HepG2 (cell line): ENCODE data around the gene UBB. TPM values are rescaled to one million over a fixed set of nuclear protein-coding genes. Genes with fewer than 3 reads are reported as not detected.

Source experiments
- FOXP4 ChIP-seq: sonication (generic); formaldehyde crosslinking; IDR thresholded peaks from 2 replicates; pipeline ENCODE4 v1.4.0; 2020; ENCODE audit warnings: missing genetic modification reagents
- GMEB1 ChIP-seq: sonication (generic); formaldehyde crosslinking; IDR thresholded peaks from 2 replicates; pipeline ENCODE4 v1.5.1; 2020; ENCODE audit warnings: missing genetic modification reagents, mild to moderate bottlenecking, borderline replicate concordance
- HMGA1 ChIP-seq: sonication (generic); formaldehyde crosslinking; conservative IDR thresholded peaks from 2 replicates; pipeline ENCODE4 v1.4.0; 2020; ENCODE audit warnings: missing genetic modification reagents
- HOXA5 ChIP-seq: sonication (generic); formaldehyde crosslinking; IDR thresholded peaks from 2 replicates; pipeline ENCODE4 v1.4.0; 2020; ENCODE audit warnings: missing genetic modification reagents
- MLLT10 ChIP-seq: sonication (generic); formaldehyde crosslinking; IDR thresholded peaks from 2 replicates; pipeline ENCODE4 v1.4.0; 2020; ENCODE audit warnings: missing genetic modification reagents
- MYNN ChIP-seq: sonication (generic); formaldehyde crosslinking; IDR thresholded peaks from 2 replicates; pipeline ENCODE4 v1.4.0; 2020; ENCODE audit warnings: mild to moderate bottlenecking, low read depth, missing genetic modification reagents
- NCOR1 ChIP-seq: fragments of 200-600 bp; sonication (generic); IDR thresholded peaks from 2 replicates; pipeline ENCODE4 v1.7.0; 2017; ENCODE audit warnings: antibody characterized with exemption, low read length, borderline replicate concordance
- POLR2AphosphoS5 ChIP-seq: IDR thresholded peaks from 2 replicates; pipeline ENCODE4 v1.6.1; 2012; ENCODE audit warnings: low read depth, low read length
- SMC3 ChIP-seq: IDR thresholded peaks from 2 replicates; pipeline ENCODE4 v1.6.1; 2011; ENCODE audit warnings: low read length, improper control_type of control experiment
- SUZ12 ChIP-seq: fragments of 150-350 bp; IDR thresholded peaks from 2 replicates; pipeline ENCODE4 v1.6.1; 2014; ENCODE audit warnings: low read depth, low read length
- USF2 ChIP-seq, 2 experiments: sonication (generic) in 1 of 2; formaldehyde crosslinking in 1 of 2; IDR thresholded peaks; 2 replicates each; pipeline versions ENCODE4 v1.5.1 to v1.6.1; 2011 to 2020; ENCODE audit warnings: borderline replicate concordance in 1 of 2, low read depth in 1 of 2, low read length in 1 of 2, mild to moderate bottlenecking in 1 of 2, missing genetic modification reagents in 1 of 2, moderate library complexity in 1 of 2
- ZBTB34 ChIP-seq: sonication (generic); formaldehyde crosslinking; IDR thresholded peaks from 2 replicates; pipeline ENCODE4 v1.8.0; 2022; ENCODE audit warnings: mild to moderate bottlenecking, missing genetic modification reagents
- ZNF205 ChIP-seq: IDR thresholded peaks from 2 replicates; pipeline ENCODE4 v1.6.1; 2018; ENCODE audit warnings: missing biosample characterization, missing genetic modification reagents
- ZNF281 ChIP-seq: sonication (generic); formaldehyde crosslinking; IDR thresholded peaks from 2 replicates; pipeline ENCODE4 v1.4.0; 2020; ENCODE audit warnings: missing genetic modification reagents, borderline replicate concordance
- ZNF317 ChIP-seq: sonication (generic); formaldehyde crosslinking; IDR thresholded peaks from 2 replicates; pipeline ENCODE4 v1.5.0; 2020; ENCODE audit warnings: mild to moderate bottlenecking, missing genetic modification reagents
- ZNF329 ChIP-seq: sonication (generic); formaldehyde crosslinking; IDR thresholded peaks from 2 replicates; pipeline ENCODE4 v1.9.0; 2021; ENCODE audit warnings: low read depth, mild to moderate bottlenecking, missing genetic modification reagents
- ZNF34 ChIP-seq: sonication (generic); formaldehyde crosslinking; IDR thresholded peaks from 2 replicates; pipeline ENCODE4 v1.4.0; 2020; ENCODE audit warnings: mild to moderate bottlenecking, missing genetic modification reagents, borderline replicate concordance
- ZNF883 ChIP-seq: sonication (generic); formaldehyde crosslinking; IDR thresholded peaks from 2 replicates; pipeline ENCODE4 v1.5.1; 2020; ENCODE audit warnings: mild to moderate bottlenecking, missing genetic modification reagents; ENCODE audit errors: not compliant biosample characterization
- polyA plus RNA-seq, 8 experiments: library from polyadenylated mRNA; depleted of rRNA in 3 of 8; stranded (reverse) in 7 of 8; unstranded in 1 of 8; fragments of >200 nt; fragmentation: Illumina TruSeq in 4 of 8; extraction: Trizol in 4 of 8; gene quantifications; 2 replicates each; pipeline versions ENCODE4 v1.2.1 to v1.2.3, GENCODE V29; 2011 to 2016; ENCODE audit warnings: low read depth in 4 of 8, missing spikeins in 1 of 8, mixed read lengths in 1 of 8; ENCODE audit not compliant: insufficient read depth in 1 of 8
- total RNA-seq, 5 experiments: library from RNA; depleted of rRNA; stranded (reverse); fragments of >200 nt; fragmentation: Illumina TruSeq; extraction: Trizol; gene quantifications; 2 replicates each; pipeline ENCODE4 v1.2.3, GENCODE V29; 2016; ENCODE audit warnings: low read depth in 1 of 5

The UBB gene
- total and polyA plus RNA-seq, 2 of the 13 experiments (the other 11 are each of a cell fraction or from before 2014, with no cell fraction given) = 1,130 to 2,066 TPM

GRCh38 chr17:16415031-16415924, 34.4 kb downstream of the UBB start, which contains the start of gene TRPV2 (continued):
- TF ChIP-seq USF2 (IDR thresholded peaks at IDR 0.05; ENCODE audit: low read depth, low read length) = no peak
- TF ChIP-seq USF2 (CRISPR knock-in tag; IDR thresholded peaks at IDR 0.05; ENCODE audit: borderline replicate concordance) = no peak; the same call in 1 of the 2 replicates
- no peak for TF ChIP-seq GMEB1 (CRISPR knock-in tag)
- TF ChIP-seq POLR2AphosphoS5 = no peak
- no peak for TF ChIP-seq HOXA5 (CRISPR knock-in tag)
- no peak for TF ChIP-seq ZNF34 (CRISPR knock-in tag)
- peak; percentile 82; the same call in 1 of the 2 replicates for TF ChIP-seq ZNF281 (CRISPR knock-in tag)
- no peak for TF ChIP-seq NCOR1
- TF ChIP-seq ZNF883 (CRISPR knock-in tag) = no peak
- no peak for TF ChIP-seq HMGA1 (CRISPR knock-in tag)
- TF ChIP-seq ZNF317 (CRISPR knock-in tag) = no peak
- TF ChIP-seq ZNF205 (CRISPR knock-in tag) = no peak
- TF ChIP-seq ZNF329 (CRISPR knock-in tag) = no peak
- no peak for TF ChIP-seq ZBTB34 (CRISPR knock-in tag)
- TF ChIP-seq FOXP4 (CRISPR knock-in tag) = no peak
- TF ChIP-seq MLLT10 (CRISPR knock-in tag) = no peak
- TF ChIP-seq SUZ12 = no peak
- peak; percentile 87 for TF ChIP-seq SMC3
- no peak for TF ChIP-seq MYNN (CRISPR knock-in tag)
